IPS DF 4.7 (cell line): Measurements from ENCODE around the gene CSMD2.

Experiments used
- DNase-seq: peaks from one replicate; pipeline ENCODE4 v3.0.0-alpha.2; 2013; ENCODE audit warnings: low spot score; ENCODE audit errors: extremely low read depth

Gene CSMD2

DNA sequence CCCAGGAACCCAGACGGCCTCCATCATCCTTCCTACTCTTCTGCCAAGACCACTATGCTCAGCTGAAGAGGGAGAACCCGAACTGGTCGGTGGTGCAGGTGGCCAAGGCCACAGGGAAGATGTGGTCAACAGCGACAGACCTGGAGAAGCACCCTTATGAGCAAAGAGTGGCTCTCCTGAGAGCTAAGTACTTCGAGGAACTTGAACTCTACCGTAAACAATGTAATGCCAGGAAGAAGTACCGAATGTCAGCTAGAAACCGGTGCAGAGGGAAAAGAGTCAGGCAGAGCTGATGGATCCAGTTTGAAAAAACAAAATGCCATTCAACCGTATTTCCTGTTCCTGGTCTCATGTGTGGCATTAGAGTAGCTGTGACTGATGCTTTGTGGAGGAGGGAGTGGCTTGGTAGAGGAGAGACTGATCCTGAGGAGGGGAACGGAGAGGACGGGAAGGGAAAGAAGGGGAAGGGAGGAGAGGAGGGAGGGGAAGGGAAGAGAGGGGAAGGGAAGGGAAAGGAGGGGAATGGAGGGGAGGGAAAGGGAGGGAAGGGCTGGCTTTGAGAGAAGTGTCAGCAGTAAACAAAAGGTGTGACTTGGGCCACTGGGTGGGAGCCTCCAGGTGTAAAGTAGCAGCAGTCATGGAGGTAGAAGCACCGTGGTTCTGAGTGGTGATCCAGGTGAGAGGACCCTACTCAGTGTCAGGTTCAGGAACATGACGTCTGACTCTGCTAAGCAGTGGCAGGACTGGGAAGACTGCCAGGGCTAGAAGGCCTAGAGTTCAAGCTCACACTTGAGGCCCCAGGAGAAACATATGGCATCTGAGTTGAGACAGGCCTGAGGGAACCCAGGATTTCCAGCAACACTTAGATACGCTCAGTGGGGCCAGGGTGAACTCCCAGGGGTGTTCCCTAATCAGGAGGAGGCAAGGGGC, 300.3 kb downstream of the CSMD2 start:
- no peak for DNase-seq

DNA sequence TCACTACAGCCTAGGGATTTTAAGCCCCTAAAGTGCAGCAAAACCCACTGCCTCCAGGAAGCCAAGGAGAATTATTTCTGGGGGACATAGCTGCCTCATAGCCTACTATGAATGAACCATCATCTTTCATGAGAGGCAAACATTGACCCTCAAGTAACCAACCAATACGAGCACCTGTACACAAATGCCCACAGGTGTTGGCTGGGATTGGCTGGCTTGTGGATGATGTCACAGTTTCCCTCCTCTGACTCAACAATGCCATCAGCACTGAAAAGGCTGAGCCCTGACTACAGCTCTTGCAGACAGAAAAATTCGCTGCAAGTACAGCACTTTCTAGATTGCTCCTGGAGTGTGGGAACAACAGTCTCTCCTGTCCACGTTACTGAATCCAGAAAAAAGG, 301.3 kb downstream of the CSMD2 start, which contains the start of gene HMGB4:
HMGB4 (plus strand) TSS at position 301 of the 400 bp plus-strand sequence. CDS start 113 bp downstream, outside the sequence.
- DNase-seq: no peak

DNA sequence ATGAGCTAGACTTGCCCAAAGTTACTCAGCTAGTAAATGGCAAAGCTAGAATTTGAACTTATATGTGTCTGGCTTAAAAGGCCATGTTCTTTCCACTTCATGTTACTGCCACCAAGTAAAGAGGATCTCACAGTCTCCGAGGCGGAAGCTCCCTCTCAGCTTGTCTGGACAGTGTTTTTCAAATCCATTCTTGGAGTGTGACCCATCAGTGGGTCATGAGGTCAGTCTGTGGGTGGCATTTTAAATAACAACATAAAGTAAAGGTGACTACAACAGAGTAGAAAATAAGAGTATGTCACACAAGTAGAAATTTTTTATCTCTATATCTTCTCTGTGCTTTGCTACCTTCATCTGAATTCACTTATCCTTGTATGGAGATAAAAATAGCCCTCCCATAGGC, 304.4 kb downstream of the CSMD2 start:
- no peak for DNase-seq

DNA sequence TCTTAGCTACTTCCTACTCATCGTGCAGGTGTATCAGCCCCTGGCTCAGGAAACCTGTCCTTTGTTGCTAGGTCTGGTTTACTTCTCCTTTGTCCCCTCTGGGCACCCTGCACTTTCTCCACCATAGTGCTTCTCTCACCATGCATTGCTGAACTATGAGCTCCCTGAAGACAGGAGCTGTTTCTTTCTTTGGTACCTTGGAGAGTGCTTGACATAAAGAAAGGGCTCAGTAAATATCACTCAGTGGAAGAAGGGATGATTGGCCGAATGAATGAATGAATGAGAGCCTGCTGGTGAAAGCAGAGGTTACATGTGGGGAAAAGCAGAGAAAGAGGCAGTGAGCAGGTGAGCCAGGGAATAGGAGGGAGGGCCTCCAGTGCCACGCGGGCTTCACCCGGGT, 310.9 kb downstream of the CSMD2 start:
- DNase-seq: no peak

DNA sequence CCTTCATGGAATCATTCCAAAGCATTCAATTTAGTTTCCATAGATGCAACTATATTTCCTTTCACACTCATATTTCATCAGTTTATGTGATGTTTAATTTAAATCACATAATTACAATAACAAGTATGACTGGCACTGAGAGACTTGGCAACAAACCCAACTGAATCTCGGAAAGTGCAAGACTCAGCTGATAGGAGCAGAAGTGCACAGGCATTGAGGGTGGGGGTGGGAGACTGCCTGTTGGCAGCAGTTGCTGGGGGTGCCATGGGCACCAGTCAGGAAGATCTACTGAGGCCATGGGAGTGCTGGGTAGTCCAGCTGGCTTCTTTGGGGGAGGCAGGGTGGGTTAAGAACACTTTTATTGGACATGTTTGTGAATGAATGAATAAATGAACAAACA, 311.6 kb downstream of the CSMD2 start:
- no peak for DNase-seq

DNA sequence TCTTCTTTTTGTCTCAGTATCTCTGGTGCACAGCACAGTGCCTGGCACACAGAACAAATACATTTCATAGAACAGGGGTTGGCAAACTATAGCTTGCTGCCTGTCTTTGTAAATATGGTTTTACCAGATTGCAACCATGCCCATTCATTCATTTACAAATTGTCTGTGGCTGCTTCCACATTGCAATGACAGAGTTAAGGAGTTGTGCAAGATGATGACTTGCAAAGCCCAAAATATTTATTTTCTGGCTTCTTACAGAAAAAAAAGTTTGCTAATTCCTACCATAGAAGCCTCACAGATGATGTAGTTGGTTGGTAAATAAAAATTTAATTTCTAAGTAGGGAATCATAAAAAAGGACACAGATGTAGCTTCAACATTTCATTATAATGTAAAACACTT, 312.3 kb downstream of the CSMD2 start:
- DNase-seq: no peak

DNA sequence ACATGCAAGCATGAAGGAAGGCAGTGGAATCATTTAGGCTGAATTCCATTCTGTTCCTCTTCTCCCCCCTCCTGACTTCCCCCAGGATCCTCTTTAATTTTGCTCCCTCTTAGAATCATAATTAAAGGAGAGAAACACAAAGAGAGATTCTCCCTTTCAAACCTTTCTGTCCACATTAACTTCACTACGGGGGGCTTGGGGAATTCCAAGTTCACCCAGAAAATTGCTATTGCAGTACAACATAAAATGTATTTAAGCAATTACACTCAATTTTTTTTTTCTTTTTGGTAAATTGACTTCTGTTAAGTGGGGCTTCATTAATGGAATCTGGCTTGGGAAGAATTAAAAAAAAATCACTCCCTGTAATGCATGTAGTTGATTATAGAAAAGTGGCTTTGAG, 314.5 kb downstream of the CSMD2 start:
- DNase-seq: no peak

DNA sequence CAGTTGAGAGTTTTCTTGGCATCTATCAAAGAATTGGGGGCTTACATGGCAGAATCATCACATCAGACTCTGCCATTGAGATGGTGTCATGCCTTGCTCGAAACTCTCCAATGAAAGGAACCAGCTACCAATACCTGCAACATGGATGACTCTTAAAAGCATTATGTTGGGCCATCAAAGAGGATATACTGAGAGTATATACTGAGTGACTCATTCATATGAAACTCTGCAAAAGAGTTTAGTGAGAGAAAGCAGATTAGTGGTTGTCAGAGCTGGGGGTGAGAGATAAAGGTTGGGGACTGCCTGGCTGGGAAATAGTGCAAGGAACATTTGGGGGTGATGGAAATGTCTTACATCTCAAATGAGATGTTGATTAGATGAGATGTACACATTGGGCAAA, 315.8 kb downstream of the CSMD2 start:
- DNase-seq: no peak

DNA sequence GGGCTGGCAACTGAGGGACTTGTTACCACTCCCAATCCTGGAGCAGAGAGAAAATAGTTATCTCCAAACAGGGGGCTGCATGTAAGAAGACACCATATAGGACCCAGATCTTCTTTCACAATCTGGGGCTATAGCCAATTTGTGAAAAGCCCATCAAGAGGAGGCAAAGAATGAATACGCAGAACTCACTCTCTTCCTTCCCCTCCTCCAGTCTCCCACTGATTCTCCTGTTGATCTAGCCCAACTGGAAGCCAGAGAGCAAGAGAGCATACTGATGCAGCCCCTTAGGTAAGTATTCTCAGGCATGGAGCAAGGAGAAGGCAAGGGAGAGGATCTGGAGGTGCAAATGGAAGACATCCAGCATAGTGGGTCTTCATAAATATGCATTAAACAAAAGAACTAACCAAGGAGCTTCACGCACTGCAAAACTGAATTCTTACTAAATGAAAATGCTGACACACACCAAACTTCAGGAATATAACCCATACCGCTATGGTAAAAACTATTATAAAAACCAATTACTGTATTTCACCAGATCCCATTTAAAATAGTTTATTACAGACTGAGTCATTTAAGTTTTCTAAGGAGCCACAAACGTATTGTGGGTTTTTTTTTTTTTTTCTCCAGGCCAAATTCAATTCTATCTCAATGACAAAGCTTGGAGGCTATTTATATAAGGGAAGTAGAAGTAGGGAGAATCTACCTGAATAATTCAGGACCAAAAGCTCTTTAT, 316.7 kb downstream of the CSMD2 start:
- DNase-seq: no peak

DNA sequence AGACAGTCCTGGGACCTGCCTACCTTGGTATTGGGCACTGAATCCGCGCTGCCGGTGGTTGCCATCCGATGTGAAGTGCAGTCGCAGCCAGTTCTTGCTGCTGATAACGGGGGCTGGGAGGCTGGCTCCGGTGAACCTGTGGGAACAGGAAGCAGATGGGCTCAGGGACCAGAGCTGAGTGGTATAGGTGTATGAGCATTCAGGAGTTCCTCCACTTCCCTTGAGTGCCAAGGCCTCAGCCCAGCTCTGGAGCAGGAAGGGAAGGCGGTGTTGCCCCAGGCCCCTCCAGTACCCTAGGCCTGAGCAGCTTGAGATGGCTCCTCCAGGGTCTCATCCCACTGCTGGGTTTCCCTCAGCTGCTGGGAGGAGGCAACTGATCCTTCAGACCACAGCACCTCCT, 318.2 kb downstream of the CSMD2 start:
- DNase-seq: no peak

DNA sequence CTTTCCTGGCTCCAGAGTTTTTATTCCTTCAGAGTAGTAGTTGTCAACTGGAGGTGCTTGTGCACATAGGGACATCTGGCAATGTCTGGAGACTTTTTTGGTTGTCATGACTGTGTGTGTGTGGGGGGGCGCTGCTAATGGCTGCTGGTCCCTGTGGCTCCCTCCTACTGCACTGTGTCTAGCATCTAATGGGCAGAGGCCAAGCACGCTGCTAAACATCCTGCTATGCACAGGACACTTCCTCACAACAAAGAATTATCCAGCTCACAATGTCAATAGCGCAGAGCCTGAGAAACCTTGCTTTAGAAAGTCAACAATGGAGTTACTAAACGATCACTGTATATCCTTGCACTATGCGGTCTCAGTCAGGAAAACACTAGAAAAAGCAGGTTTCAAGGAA, 320.9 kb downstream of the CSMD2 start:
- no peak for DNase-seq

DNA sequence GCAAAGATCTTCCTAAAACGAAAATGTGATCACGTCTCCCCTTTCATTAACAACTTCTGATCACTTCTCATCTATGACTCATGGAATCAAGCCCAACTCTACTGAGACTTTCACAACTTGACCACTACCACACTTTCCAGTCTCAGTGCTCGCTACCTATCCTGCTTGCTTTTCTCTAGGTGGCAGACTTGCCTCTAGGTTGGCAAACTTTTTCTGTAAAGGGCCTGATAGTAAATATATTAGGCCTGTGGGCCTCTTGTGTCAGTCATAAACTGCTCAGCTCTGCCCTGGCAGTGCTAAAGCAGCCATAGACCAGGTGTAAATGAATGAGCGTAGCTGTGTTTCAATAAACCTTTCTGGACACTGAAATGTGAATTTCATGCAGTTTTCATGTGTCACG, 322.7 kb downstream of the CSMD2 start:
- no peak for DNase-seq

DNA sequence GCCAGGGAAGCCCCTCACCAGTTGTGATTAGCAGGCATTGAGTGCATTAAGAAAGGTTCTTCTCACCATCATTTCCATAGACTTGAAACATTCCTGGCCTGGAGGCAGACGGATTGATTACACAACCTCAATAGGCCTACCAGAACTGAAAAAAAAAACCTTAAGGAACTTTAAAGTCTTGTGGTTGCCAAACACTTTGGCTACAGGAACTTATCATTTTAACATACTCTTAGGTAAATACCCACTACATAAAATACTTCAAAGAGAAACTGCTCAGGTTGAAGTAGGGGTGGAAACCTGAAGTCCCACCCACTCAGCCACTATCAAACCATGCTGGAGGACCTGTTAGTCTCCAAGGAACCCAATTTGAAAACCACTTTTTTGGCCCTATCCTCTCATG, 323.5 kb downstream of the CSMD2 start:
- DNase-seq: no peak

DNA sequence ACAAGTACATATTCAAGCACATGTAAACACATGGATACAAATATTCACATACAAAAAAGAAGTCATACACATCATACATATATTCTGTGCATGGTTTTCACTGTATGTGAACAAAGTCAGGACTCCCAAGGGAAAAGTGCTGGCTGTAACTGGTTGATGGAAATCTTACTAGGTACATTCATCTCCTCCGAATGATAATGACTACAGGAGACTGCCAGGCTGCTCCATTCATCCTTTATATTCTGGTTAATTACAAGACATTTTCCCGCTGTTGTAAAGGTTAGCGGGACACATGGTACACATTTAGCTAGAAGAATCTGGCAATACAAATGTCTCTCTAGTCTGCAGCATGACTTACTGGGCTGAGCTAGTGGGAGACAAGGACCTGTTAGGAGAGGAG, 327.4 kb downstream of the CSMD2 start:
- DNase-seq: no peak

DNA sequence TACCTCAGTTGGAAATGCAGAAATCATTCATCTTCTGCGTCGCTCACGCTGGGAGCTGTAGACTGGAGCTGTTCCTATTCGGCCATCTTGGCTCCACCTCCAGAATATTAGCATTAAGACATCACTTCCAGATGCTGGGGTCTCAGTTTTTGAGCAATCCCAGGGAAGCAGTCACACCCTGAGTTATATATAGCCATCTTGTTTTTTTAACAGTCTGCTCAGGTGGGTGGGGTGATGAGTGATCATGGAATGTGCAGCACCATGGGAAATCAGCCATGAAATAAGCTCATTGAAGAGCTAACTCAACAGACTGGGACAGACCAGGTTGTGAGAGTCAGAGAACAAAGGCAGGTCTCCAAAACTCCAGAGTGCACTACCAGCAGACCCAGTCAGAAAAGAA, 328.1 kb downstream of the CSMD2 start:
- DNase-seq: no peak

DNA sequence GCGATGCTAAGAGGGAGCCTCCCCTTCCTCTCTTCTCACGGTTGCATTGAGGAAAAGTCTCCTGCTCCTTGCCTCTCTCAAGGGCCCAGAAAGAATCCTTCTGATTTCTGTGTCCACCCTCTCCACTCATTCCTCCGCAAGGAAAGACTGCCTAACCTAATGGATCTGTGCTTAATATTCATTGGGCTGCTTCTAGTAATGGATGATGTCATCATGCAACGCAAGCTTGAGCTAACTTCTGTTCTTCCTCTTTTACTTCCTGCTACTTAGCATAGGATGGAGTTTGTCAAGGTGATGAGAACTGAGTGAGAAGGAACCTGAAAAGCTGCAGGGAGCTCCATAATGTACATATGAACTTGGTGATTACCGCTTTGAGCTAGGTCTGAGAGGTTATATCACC, 336.4 kb downstream of the CSMD2 start:
- DNase-seq: no peak

DNA sequence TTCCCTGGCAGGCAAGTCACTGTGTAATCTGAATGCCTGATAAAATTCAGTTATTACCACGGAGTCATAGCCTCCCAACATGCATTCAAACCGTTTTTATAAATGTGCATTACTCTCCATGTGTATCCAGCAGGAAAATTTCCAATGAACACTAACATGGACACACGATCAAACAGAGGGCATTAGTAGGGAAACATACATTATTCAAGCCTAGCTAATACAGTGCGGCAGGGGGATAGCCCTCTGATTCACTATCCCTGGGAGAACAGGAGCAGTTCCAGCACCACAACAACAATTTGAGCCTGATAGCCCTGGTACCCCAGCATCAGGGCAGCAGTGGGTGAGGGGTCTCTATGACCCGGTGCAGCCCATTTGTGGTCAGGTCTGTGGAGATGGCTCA, 337.0 kb downstream of the CSMD2 start:
- DNase-seq: no peak

DNA sequence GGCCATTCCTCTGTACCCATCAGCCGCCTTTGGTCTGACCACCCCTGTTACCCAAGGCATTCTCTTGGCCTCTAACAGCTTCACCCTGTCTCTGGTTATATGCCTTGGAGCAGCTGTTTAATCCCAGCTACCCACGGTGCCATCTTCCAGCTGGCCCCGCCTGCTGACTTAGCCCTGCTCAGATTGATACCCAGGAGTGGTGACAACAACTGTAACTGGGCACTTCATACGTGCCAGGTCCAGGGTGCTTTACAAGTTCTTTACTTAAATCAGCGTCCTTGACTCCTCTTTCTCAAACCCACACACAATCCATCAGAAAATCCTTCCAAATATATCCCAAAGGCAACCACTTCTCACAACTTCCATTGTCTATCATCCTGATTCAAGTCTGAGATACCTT, 338.3 kb downstream of the CSMD2 start:
- no peak for DNase-seq

DNA sequence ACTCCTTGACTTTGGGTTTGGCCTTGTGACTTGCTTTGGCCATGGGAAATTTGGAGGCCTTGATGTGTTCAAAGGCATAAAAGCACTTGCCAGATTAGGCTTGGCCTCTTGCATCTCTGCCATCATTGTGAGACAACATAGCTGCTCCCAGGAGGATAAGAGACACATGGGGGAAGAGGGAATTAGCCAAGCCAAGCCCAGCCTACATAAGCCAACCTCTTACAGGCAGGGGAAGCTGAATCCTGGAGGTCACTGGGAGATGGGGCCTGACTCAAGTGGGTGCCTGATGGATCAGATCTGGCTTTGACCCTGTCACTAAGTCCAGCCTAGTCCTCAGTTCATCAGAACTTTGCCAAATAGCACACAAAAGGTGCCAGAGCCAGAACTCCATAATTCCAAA, 338.7 kb downstream of the CSMD2 start:
- DNase-seq: no peak

DNA sequence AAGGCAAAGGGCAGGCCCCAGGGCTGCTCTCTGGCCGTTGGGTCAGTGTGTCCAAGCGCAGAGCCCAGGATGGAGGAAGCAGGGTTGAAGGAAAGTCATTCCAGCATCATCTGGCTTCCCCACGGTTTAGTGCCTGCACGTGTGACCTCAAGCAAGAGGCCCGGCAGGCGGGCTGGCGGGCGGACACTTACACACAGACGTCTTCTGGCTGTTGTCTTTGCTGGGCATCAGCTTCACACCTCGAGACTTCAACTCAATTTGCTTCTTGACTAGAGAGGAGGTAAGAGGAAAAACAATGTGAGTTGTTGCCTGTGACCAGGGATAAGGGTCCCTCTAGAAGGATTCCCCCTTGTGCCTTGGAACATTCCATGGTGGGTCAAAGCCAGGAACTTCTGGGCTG, 339.5 kb downstream of the CSMD2 start:
- DNase-seq: no peak

DNA sequence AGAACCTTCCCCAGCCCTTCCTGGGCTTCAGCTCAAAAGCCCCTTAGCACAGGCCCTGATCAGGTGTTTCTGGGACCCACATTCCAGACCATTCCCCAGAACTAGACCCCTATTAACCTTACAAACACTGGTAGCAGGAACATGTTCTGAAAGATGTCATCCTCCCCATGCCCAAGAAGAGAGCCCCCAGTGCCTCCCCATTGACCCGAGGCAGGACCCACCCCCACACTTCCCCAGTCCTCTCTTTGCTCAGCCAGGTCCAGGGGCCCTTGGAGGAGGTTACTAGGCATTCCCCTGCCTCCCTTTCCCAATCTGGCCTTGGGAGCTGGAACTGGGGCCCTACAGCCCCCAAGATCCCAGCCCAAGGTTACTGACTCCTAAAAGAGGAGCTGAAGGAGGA, 340.1 kb downstream of the CSMD2 start:
- no peak for DNase-seq

DNA sequence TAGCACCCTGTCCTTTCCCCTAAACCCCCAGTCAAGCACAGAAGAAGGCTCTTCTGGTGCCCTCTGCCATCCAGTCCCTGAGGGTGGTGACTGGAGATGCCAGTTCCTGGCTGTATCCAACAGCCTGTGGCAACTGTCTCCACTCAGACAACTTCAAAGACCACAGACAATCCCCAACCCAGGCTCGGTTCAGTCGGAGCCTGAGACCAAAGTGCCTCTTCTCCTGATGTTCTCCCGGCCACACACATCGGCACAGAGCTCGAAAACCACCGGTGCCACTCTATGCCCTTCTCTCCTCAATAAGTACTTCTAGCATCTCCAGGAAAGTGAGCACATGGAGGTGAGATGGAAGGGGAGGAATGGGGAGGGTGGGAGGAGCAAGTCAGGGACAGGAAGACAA, 340.7 kb downstream of the CSMD2 start:
- DNase-seq: no peak

DNA sequence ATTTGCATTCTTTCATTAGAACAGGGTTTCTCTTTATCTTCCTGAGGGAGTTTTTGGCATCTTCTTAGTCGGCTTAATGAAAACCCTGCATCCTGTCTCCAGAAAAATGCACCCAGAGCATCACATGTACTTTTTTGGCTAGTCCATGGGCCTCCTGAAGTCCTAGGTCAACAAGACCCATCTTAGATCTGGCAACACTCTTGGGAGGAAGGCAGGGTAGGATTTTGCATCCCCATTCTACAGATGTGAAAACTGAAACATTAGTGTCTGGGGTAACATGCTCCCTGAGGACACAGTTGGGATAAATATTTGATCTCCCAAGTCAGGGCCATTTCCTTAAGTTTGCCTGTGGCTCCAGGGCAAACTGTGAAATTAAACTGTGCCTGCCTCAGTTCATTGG, 341.2 kb downstream of the CSMD2 start:
- no peak for DNase-seq
